ENCODE measurements around the gene CASQ1.

GRCh38 chr1:160163615-160164014, 26.8 kb upstream of the CASQ1 start:
- TF ChIP-seq ZNF274 (IDR thresholded peaks at IDR 0.05; ENCODE audit: low read depth, low read length) (no peak), SUZ12 (IDR thresholded peaks at IDR 0.05; ENCODE audit: extremely low read depth, insufficient read depth, insufficient read length) (no peak), YY1 (IDR thresholded peaks at IDR 0.05; ENCODE audit: insufficient read depth, insufficient read length) (no peak)

All from NT2/D1 (cell line).